ENCODE results near the gene TNFAIP8.

TNFAIP8 gene

DNA sequence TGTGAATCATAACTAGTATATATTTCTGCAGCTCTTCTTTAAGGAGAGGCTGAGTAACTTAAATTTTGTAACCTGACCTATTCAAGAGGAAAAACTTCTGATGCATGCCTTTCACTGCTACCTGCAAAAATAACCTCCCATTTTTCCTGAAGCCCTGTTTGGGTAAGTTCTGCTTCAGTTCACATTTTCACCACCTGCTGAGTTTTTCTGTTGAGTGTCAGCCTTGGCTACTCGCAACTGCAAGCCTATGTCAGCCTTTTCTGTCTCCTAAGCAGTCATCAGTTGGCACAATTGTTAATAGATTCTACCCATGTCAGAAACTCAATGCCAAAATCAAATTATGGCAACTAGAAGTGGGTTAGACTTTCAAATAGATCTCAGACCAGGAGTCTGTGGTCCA, 8.2 kb upstream of the TNFAIP8 start:
- TF ChIP-seq POLR2A (IDR thresholded peaks at IDR 0.05; ENCODE audit: low read depth, low read length) = no peak
- FAIRE-seq (no peak), DNase-seq (ENCODE audit: insufficient read length, low spot score) (no peak)

DNA sequence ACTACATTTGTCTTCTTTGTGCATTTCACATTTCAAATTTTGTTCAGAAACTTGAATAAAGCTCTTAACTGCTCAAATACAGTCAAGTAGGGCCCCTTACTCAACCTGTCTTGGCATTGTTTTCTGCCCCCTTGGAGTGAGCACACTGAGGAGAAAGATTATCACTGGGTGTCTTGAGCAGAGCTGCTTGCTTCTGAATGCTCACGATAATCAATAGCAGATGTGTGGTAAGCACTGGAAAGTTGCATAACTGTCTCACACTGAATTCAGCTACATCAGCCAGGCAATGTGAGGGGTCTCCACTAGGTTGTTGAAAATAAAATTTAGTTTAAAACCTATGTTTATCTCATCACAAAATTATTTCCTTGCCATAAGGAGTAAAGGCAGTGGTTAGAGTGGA, 7.8 kb upstream of the TNFAIP8 start:
- FAIRE-seq = no peak
- TF ChIP-seq POLR2A (IDR thresholded peaks at IDR 0.05; ENCODE audit: low read depth, low read length) = no peak
- no peak for DNase-seq (ENCODE audit: insufficient read length, low spot score)

- no peak for DNase-seq (ENCODE audit: insufficient read length, low spot score)
- FAIRE-seq = no peak
Measured at GRCh38 chr5:119353213-119353612, 2.6 kb upstream of the TNFAIP8 start.

DNA sequence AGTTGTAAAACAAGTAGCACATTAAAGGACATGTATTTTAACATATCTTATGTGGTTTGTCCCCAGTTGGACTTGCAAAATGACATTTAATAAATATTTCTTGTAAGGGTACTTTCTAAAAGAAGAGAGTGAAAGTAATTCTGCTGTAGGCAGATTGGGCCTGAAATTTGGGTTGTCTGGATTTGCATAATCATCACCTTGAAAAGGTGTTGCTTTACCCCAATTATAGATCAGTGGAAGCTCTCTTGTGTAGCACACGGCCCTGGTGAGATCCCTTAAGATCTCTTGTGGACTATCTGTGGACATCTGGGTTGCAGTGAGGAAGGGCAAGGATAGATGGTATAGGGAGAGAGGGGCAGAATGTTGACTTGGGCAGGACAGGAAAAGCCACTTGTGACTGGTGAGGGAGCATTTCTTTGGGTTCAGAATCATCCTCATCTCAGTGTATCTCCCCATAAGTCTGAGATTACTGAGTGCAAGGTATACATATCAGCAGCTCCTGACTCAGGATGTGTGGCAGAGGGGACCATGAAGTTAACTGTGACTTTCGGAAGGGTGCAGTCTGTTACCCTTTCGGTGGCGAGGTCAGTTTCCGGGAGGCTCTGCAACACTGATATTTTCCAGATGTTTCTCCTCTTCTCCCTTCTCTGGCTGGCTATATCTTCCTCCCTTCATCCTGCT, 2.0 kb upstream of the TNFAIP8 start:
- DNase-seq (ENCODE audit: insufficient read length, low spot score) (no peak), FAIRE-seq (no peak)
- no peak for TF ChIP-seq POLR2A (IDR thresholded peaks at IDR 0.05; ENCODE audit: low read depth, low read length)

More at GRCh38 chr5:119353213-119353612, 2.6 kb upstream of the TNFAIP8 start:
- TF ChIP-seq POLR2A (IDR thresholded peaks at IDR 0.05; ENCODE audit: low read depth, low read length) = no peak

DNA sequence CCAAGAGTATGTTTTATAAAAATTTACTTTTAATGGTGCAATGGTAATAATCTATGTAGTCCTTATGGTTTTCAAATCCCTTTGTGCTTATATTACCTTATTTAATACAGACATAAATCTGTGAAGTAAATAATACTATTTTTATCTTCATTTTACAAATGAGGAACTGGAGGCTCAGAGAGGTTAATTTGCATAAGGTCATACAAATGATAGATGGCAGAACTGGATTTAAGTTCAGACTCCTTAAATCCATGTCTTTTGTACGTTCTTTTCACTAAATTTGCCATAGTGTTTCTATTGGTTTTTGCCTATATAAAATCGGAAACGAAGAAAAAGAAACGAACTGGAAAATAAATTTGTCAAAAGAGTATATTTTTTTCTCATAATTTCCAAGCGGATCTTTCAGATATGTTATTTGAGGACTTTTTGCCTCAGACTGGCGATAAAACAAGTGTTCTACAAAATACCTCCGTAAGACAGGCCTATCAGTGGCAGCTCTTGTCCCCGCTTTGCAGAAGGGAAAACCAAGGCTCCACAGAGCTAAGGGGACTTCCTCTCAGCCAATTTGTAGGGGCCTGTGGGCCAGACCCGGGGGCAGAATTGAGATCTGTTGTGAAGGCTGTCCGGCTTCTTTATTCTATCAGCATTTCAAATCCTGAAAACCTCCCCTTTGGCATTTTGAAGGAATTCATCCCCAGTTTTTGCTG, 1.1 kb upstream of the TNFAIP8 start:
- FAIRE-seq (no peak), DNase-seq (ENCODE audit: insufficient read length, low spot score) (no peak)
- no peak for TF ChIP-seq POLR2A (IDR thresholded peaks at IDR 0.05; ENCODE audit: low read depth, low read length)

GRCh38 chr5:119355244-119355638, 578 bp upstream of the TNFAIP8 start:
- FAIRE-seq (no peak), DNase-seq (ENCODE audit: insufficient read length, low spot score) (peak; percentile 26)
- TF ChIP-seq POLR2A (IDR thresholded peaks at IDR 0.05; ENCODE audit: low read depth, low read length) = no peak

GRCh38 chr5:119356612-119357188, 881 bp downstream of the TNFAIP8 start:
- no peak for TF ChIP-seq POLR2A (IDR thresholded peaks at IDR 0.05; ENCODE audit: low read depth, low read length)
- FAIRE-seq = no peak
- no peak for DNase-seq (ENCODE audit: insufficient read length, low spot score)

GRCh38 chr5:119357270-119357669, 1.5 kb downstream of the TNFAIP8 start:
- no peak for FAIRE-seq
- no peak for DNase-seq (ENCODE audit: insufficient read length, low spot score)
- no peak for TF ChIP-seq POLR2A (IDR thresholded peaks at IDR 0.05; ENCODE audit: low read depth, low read length)

- no peak for TF ChIP-seq POLR2A (IDR thresholded peaks at IDR 0.05; ENCODE audit: low read depth, low read length)
- no peak for FAIRE-seq
Measured at GRCh38 chr5:119357808-119358529, 2.1 kb downstream of the TNFAIP8 start.

DNA sequence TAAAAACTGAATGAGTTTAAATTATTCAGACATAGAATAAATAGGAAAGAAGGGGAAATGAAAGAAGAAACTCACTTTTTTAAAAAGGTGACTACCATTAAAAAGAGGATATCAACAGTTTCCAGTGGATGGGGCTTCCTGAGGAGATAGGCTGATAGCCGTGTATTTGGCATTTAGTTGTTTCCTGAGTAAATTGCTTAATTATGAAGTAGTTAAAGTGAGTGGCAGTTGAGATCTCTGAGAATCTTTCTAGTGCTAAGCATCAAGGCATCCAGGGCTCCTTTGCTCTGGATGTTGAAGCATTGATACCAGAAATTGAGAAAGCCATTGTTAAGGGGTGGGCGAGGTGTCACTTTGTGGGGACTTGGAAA, 2.7 kb downstream of the TNFAIP8 start:
- DNase-seq (ENCODE audit: insufficient read length, low spot score) = no peak
- no peak for FAIRE-seq
- TF ChIP-seq POLR2A (IDR thresholded peaks at IDR 0.05; ENCODE audit: low read depth, low read length) = no peak

More at GRCh38 chr5:119357808-119358529, 2.1 kb downstream of the TNFAIP8 start:
- no peak for DNase-seq (ENCODE audit: insufficient read length, low spot score)

DNA sequence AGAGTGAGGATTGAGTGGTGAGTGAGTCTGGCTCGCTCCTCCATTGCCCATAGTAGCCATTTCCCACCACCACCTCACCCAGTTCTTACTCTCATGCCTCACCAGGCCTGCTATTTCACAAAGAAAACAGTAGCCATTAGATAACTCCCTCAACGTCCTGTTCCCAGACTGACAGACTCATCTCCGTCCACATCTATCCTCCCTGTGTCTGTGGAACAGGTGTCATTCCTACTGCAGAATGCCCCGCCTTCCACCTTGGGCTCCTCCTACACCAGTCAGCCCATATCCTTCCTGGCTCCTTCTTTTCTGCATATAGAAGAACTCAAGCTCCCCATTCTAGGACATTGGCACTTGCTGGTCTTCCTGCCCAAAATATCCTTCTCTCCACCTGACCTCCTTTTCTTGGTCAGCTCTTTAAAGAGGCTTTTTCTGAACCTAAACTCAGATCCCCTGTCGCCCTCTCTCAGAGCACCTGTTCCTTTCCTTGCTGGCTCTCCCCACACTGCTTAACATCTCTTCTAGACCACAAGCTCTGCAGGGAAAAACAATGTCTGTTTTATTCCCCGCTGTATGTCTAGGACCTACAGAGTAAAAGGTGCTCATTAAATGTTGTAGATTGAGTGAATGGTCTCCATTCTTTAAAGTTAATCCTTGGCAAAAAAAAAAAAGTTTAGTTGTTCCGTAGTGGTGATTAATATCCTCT, 3.2 kb downstream of the TNFAIP8 start:
- no peak for FAIRE-seq
- no peak for TF ChIP-seq POLR2A (IDR thresholded peaks at IDR 0.05; ENCODE audit: low read depth, low read length)

DNA sequence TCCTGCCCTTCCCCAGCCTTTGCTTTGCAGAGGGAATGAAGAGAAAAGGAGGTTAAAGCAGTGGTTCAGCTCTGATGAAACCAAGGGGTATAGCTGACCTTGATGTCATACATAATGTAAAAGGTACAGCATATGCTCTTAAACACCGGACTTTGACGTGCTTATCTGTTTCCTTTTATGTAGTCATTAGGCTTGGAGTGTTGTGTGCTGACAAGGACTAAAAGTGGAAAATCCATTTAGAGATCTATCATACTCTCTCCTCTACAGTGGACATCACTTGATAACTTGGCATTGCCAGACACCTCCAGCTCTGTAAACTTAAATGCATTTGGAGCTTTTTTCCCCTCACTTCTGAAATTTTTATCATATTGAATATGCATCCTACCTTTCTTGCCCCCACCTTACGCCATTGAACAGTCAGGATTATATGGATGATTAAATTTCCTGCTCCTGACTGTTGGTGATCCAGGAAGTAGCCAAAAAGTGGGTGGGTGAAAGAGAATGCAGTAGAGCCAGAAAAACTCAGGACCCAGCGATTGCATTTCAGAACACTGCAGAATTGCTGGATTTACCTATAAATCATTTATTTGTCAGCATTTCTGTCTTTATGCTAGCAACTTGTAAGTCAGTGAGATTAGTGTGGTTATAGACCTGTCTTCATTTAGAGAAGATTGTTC, 4.1 kb downstream of the TNFAIP8 start:
- DNase-seq (ENCODE audit: insufficient read length, low spot score) (no peak), FAIRE-seq (no peak)
- no peak for TF ChIP-seq POLR2A (IDR thresholded peaks at IDR 0.05; ENCODE audit: low read depth, low read length)

More for the DNA sequence above, 3.2 kb downstream of the TNFAIP8 start:
- DNase-seq (ENCODE audit: insufficient read length, low spot score) = no peak
